Smooth muscle cell (in vitro differentiated cells): ENCODE data around the gene RAB3GAP2. TPM values are rescaled to one million over a fixed set of nuclear protein-coding genes. Genes with fewer than 3 reads are reported as not detected.
"Not testable (repeated sequence)": the region's sequence is repeated elsewhere in the genome, so short reads cannot be mapped to it uniquely, and the experiment has no call there.

Experiments used
- DNase-seq: peaks from one replicate; lab custom pipeline; 2025; ENCODE audit not compliant: unreplicated experiment; lab: John Stamatoyannopoulos, UW
- H2AFZ ChIP-seq: fragments of 200-600 bp; sonication (generic); 2 replicates; pipeline ENCODE4 v1.6.0; 2016; ENCODE audit warnings: antibody characterized with exemption, low read depth, mild to moderate bottlenecking
- H3F3A ChIP-seq: fragments of 200-600 bp; sonication (generic); 2 replicates; pipeline ENCODE4 v1.6.0; 2017; ENCODE audit warnings: antibody characterized with exemption, low read depth
- H3K27ac ChIP-seq: fragments of 200-600 bp; sonication (generic); 2 replicates; pipeline ENCODE4 v1.5.1; 2016; ENCODE audit warnings: low read depth, mild to moderate bottlenecking
- H3K27me3 ChIP-seq: fragments of 200-600 bp; sonication (generic); 2 replicates; pipeline ENCODE4 v1.6.1; 2016; ENCODE audit warnings: low read depth, mild to moderate bottlenecking
- H3K36me3 ChIP-seq: fragments of 200-600 bp; sonication (generic); 2 replicates; pipeline ENCODE4 v1.5.1; 2016; ENCODE audit warnings: low read depth
- H3K4me1 ChIP-seq: fragments of 200-600 bp; sonication (generic); 2 replicates; pipeline ENCODE4 v1.5.1; 2016; ENCODE audit warnings: low read depth
- H3K4me2 ChIP-seq: fragments of 200-600 bp; sonication (generic); 2 replicates; pipeline ENCODE4 v1.6.0; 2016; ENCODE audit warnings: mild to moderate bottlenecking
- H3K4me3 ChIP-seq: fragments of 200-600 bp; sonication (generic); 2 replicates; pipeline ENCODE4 v1.5.1; 2016; ENCODE audit warnings: mild to moderate bottlenecking
- H3K79me2 ChIP-seq: fragments of 200-600 bp; sonication (generic); 2 replicates; pipeline ENCODE4 v1.6.0; 2016; ENCODE audit warnings: low read depth, mild to moderate bottlenecking
- H3K9ac ChIP-seq: fragments of 200-600 bp; sonication (generic); 2 replicates; pipeline ENCODE4 v1.6.0; 2016; ENCODE audit warnings: low read depth
- H3K9me3 ChIP-seq: fragments of 200-600 bp; sonication (generic); replicated peaks from 2 replicates; pipeline ENCODE4 v1.5.1; 2016; ENCODE audit warnings: low read depth
- H4K20me1 ChIP-seq: fragments of 200-600 bp; sonication (generic); 2 replicates; pipeline ENCODE4 v1.6.0; 2016; ENCODE audit warnings: low read depth
- CTCF ChIP-seq: fragments of 200-600 bp; sonication (generic); IDR thresholded peaks from 2 replicates; pipeline ENCODE4 v1.5.1; 2017; ENCODE audit warnings: borderline replicate concordance, mild to moderate bottlenecking, antibody characterized with exemption; ENCODE audit not compliant: insufficient read depth, poor library complexity, severe bottlenecking
- WGBS: methylation state at CpG from one replicate; pipeline ENCODE4 v1.1.7; 2016; ENCODE audit warnings: low lambda C conversion rate; 5-methylcytosine and 5-hydroxymethylcytosine counted together
- polyA plus RNA-seq: library from polyadenylated mRNA; unstranded; fragments of >200 nt; fragmentation: Nextera tagmentation; extraction: Ambion mirVana; gene quantifications from 2 replicates; pipeline ENCODE4 v1.2.1, GENCODE V29; 2016
- total RNA-seq: library from RNA; depleted of rRNA; stranded (reverse); fragments of >200 nt; gene quantifications from 2 replicates; pipeline ENCODE4 v1.2.3, GENCODE V29; 2014

Gene RAB3GAP2
- total and polyA plus RNA-seq, 2 experiments from 2014 or later: 12.9 to 33.0 TPM

- no peak for TF ChIP-seq CTCF
- Histone ChIP-seq H4K20me1 (no peaks in the 10 kb centered on the region), H2AFZ (no peak overlapping the region), H3F3A (no peaks in the 10 kb centered on the region), H3K4me1 (no peaks in the 10 kb centered on the region), H3K36me3 (peaks cover 13% of the 10 kb centered on the region), H3K27me3 (no peaks in the 10 kb centered on the region), H3K27ac (no peak overlapping the region), H3K79me2 (no peaks in the 10 kb centered on the region), H3K4me3 (no peak overlapping the region), H3K4me2 (no peak overlapping the region), H3K9ac (no peak overlapping the region), H3K9me3 (no peaks in the 10 kb centered on the region)
- 99% methylated on average over 3 of the region's 3 CpGs for WGBS
- no peak for DNase-seq
Measured at GRCh38 chr1:220159041-220159440, 113.2 kb downstream of the RAB3GAP2 start.

GRCh38 chr1:220158530-220158929, 113.7 kb downstream of the RAB3GAP2 start:
- H3K4me2 ChIP-seq, H4K20me1 ChIP-seq, H3K4me3 ChIP-seq, H3K9ac ChIP-seq, H2AFZ ChIP-seq, H3K9me3 ChIP-seq, H3K27ac ChIP-seq, H3K4me1 ChIP-seq, H3F3A ChIP-seq, H3K27me3 ChIP-seq, H3K79me2 ChIP-seq, DNase-seq: not testable (repeated sequence)
- 98% methylated on average over 7 of the region's 7 CpGs for WGBS
- H3K36me3 ChIP-seq: peaks cover 17% of the 10 kb centered on the region

GRCh38 chr1:220157738-220158137, 114.5 kb downstream of the RAB3GAP2 start:
- Histone ChIP-seq H3K79me2 (no peaks in the 10 kb centered on the region), H3K9ac (no peak overlapping the region), H3K36me3 (peaks cover 17% of the 10 kb centered on the region), H4K20me1 (no peaks in the 10 kb centered on the region), H3K27ac (no peak overlapping the region), H3F3A (no peaks in the 10 kb centered on the region), H3K27me3 (no peaks in the 10 kb centered on the region), H3K9me3 (no peaks in the 10 kb centered on the region), H3K4me1 (no peaks in the 10 kb centered on the region), H2AFZ (no peak overlapping the region), H3K4me3 (no peak overlapping the region), H3K4me2 (no peak overlapping the region)
- no peak for DNase-seq
- TF ChIP-seq CTCF: no peak
- WGBS: 94% methylated on average over 2 of the region's 2 CpGs

GRCh38 chr1:220156620-220157146, 115.6 kb downstream of the RAB3GAP2 start:
- no peaks in the 10 kb centered on the region for H3F3A ChIP-seq
- WGBS: 95% methylated on average over 4 of the region's 4 CpGs
- no peaks in the 10 kb centered on the region for H3K4me1 ChIP-seq
- H3K36me3 ChIP-seq: peaks cover 13% of the 10 kb centered on the region
- H3K27ac ChIP-seq: no peak overlapping the region
- no peak overlapping the region for H3K4me2 ChIP-seq
- no peak overlapping the region for H2AFZ ChIP-seq
- no peaks in the 10 kb centered on the region for H3K27me3 ChIP-seq
- no peaks in the 10 kb centered on the region for H4K20me1 ChIP-seq
- no peaks in the 10 kb centered on the region for H3K9me3 ChIP-seq
- H3K4me3 ChIP-seq: no peak overlapping the region
- no peak for DNase-seq
- H3K79me2 ChIP-seq: no peaks in the 10 kb centered on the region
- no peak for TF ChIP-seq CTCF
- no peak overlapping the region for H3K9ac ChIP-seq
